Stimulated activated CD4-positive, alpha-beta T cell treated with anti-CD3 and anti-CD28 coated beads, Interleukin-15, amount 100 ng/mL, for 48 hours (primary cell): ENCODE data around the gene PCDH12.

Source experiments
- DNase-seq, 2 donors: peaks; one replicate each; pipeline ENCODE4 v3.0.0-alpha.2; 2020; ENCODE audit warnings: low read depth in 2 of 2

The PCDH12 gene

GRCh38 chr5:141909212-141909611 is 48.8 kb downstream of the PCDH12 start:
- no peak for DNase-seq

DNA sequence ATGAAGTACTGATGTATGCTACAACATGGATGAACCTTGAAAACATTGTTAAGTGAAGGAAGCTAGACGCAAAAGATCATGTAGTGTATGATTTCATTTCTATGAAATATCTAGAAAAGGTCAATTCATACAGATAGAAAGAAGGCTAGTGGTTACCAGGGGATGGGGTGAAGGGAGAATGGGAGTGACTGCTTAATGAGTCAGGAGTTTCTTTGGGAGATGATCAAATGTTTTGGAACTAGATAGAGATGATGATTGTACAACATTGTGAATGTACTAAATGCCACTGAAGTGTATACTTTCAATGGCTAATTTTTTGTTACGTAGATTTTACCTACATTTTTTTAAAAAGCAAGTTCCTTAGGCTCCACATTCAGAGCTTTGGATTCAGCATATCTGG is 49.2 kb downstream of the PCDH12 start:
- no peak for DNase-seq

- no peak for DNase-seq
These were observed 51.0 kb downstream of the PCDH12 start for GRCh38 chr5:141906972-141907371.

GRCh38 chr5:141906517-141906916 is 51.5 kb downstream of the PCDH12 start:
- DNase-seq = no peak

- DNase-seq = no peak
These were observed 53.5 kb downstream of the PCDH12 start for GRCh38 chr5:141904551-141904950.

DNA sequence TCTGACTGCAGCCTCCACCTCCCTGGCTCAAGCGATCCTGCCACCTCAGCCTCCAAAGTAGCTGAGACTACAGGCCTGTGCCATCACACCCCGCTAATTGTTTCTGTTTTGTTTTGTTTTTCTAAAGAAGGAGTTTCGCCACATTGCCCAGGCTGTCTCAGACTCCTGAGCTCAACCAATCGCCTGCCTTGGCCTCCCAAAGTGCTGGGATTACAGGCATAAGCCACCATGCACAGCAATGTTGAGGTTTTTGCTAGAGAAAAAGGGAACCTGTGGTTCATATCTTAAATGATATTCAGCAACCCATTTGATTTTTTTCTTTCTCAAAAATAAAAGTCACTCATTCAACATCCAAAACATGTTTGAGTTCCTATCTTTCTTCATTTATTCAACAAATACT is 54.7 kb downstream of the PCDH12 start:
- DNase-seq = no peak

GRCh38 chr5:141902015-141902814 is 55.8 kb downstream of the PCDH12 start:
- DNase-seq = no peak

DNA sequence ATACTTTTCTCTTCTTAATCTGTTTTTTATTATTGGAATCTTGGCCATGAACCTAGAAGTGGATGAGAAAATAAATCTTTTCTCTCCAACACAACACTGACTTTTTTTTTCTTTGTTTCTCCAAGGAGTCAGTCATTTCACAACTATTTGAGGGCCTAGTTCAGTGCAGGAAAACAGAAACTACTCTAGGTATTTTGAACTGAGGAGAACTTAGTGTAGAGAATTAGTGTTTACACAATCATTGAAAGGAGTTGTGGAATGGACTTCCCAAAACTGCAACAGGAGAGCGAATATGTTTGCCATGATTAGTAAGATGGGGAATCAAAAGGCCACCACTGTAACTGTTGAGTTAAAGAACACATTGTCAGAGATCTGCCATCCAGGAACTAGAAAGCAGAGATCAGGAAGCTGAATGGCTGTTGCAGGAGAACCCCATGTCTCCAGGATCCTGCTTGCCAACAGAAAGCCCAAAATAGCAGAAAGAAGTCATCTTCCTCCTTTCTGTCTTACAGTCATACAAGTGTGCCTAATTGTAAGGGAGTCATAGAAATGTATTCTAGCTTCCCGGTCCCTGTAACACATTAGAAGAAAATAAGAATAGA is 59.5 kb downstream of the PCDH12 start:
- DNase-seq = no peak

GRCh38 chr5:141897425-141897824 is 60.6 kb downstream of the PCDH12 start:
- no peak for DNase-seq
